Nephron (organoid): ENCODE data around the gene TMEM250.
A peak's percentile ranks its signal among the peaks of the same experiment; 100 is the strongest.

Experiments
- H3K27ac Mint-ChIP-seq, 3 experiments: 2 replicates each; pipeline ENCODE4 v1.8.0; 2020; ENCODE audit warnings: mixed read lengths in 3 of 3, mild to moderate bottlenecking in 2 of 3, moderate library complexity in 1 of 3
- H3K27me3 Mint-ChIP-seq: 2 replicates; pipeline ENCODE4 v1.8.0; 2021; ENCODE audit warnings: low read depth, mild to moderate bottlenecking, moderate library complexity, mixed read lengths
- H3K36me3 Mint-ChIP-seq: 2 replicates; pipeline ENCODE4 v1.8.0; 2020; ENCODE audit warnings: low read depth, mixed read lengths
- H3K4me1 Mint-ChIP-seq: 2 replicates; pipeline ENCODE4 v1.8.0; 2020; ENCODE audit warnings: mixed read lengths
- H3K4me3 Mint-ChIP-seq, 3 experiments: 2 replicates each; pipeline ENCODE4 v1.8.0; 2020; ENCODE audit warnings: mild to moderate bottlenecking in 3 of 3, mixed read lengths in 3 of 3, moderate library complexity in 2 of 3
- H3K9me3 Mint-ChIP-seq: 2 replicates; pipeline ENCODE4 v1.8.0; 2020; ENCODE audit warnings: mixed read lengths
- CTCF ChIP-seq, 3 experiments: fragments of 200-600 bp; sonication (generic); IDR thresholded peaks; one replicate each; pipeline ENCODE4 v1.5.0; 2021; ENCODE audit warnings: antibody characterized with exemption in 3 of 3; ENCODE audit not compliant: unreplicated experiment in 3 of 3

TMEM250 gene

GRCh38 chr9:136145580-136145979 is 26.9 kb upstream of the TMEM250 start:
- no peak for TF ChIP-seq CTCF (IDR thresholded peaks at IDR 0.05; ENCODE audit: unreplicated experiment in 3 of 3)
- no peaks in the 10 kb centered on the region for H3K36me3 Mint-ChIP-seq
- H3K27me3 Mint-ChIP-seq: peaks cover 19% of the 10 kb centered on the region

GRCh38 chr9:136144450-136144849 is 25.8 kb upstream of the TMEM250 start:
- Mint-ChIP-seq H3K9me3 (no peaks in the 10 kb centered on the region), H3K27me3 (peaks cover 19% of the 10 kb centered on the region)

More at GRCh38 chr9:136145580-136145979, 26.9 kb upstream of the TMEM250 start:
- Mint-ChIP-seq H3K9me3 (no peaks in the 10 kb centered on the region), H3K4me3 (no peak overlapping the region), H3K4me1 (peaks cover 8% of the 10 kb centered on the region), H3K27ac (no peak overlapping the region)

GRCh38 chr9:136143215-136144001 is 24.7 kb upstream of the TMEM250 start:
- no peaks in the 10 kb centered on the region for H3K9me3 Mint-ChIP-seq
- H3K27me3 Mint-ChIP-seq: peaks cover 22% of the 10 kb centered on the region
- no peaks in the 10 kb centered on the region for H3K36me3 Mint-ChIP-seq

More at GRCh38 chr9:136144450-136144849, 25.8 kb upstream of the TMEM250 start:
- peaks cover 8% of the 10 kb centered on the region for H3K4me1 Mint-ChIP-seq
- no peaks in the 10 kb centered on the region for H3K36me3 Mint-ChIP-seq
- no peak for TF ChIP-seq CTCF (IDR thresholded peaks at IDR 0.05; ENCODE audit: unreplicated experiment in 3 of 3)
- no peak overlapping the region for H3K4me3 Mint-ChIP-seq
- no peak overlapping the region for H3K27ac Mint-ChIP-seq

GRCh38 chr9:136142859-136143214 is 24.2 kb upstream of the TMEM250 start:
- Mint-ChIP-seq H3K27ac (no peak overlapping the region), H3K36me3 (no peaks in the 10 kb centered on the region), H3K4me3 (no peak overlapping the region), H3K4me1 (peaks cover 8% of the 10 kb centered on the region), H3K27me3 (peaks cover 22% of the 10 kb centered on the region), H3K9me3 (no peaks in the 10 kb centered on the region)
- no peak for TF ChIP-seq CTCF (IDR thresholded peaks at IDR 0.05; ENCODE audit: unreplicated experiment in 3 of 3)

More at GRCh38 chr9:136143215-136144001, 24.7 kb upstream of the TMEM250 start:
- TF ChIP-seq CTCF (IDR thresholded peaks at IDR 0.05; ENCODE audit: unreplicated experiment in 3 of 3): peak; percentile 32 to 53 (median 33)
- Mint-ChIP-seq H3K4me3 (no peak overlapping the region), H3K27ac (no peak overlapping the region), H3K4me1 (peaks cover 8% of the 10 kb centered on the region)

- no peaks in the 10 kb centered on the region for H3K36me3 Mint-ChIP-seq
- H3K9me3 Mint-ChIP-seq: no peaks in the 10 kb centered on the region
- peaks cover 22% of the 10 kb centered on the region for H3K27me3 Mint-ChIP-seq
- no peak overlapping the region for H3K4me3 Mint-ChIP-seq
- TF ChIP-seq CTCF (IDR thresholded peaks at IDR 0.05; ENCODE audit: unreplicated experiment in 3 of 3): no peak
- peaks cover 8% of the 10 kb centered on the region for H3K4me1 Mint-ChIP-seq
- H3K27ac Mint-ChIP-seq: no peak overlapping the region
Observed at GRCh38 chr9:136142414-136142796, 23.7 kb upstream of the TMEM250 start.
